Measurements from ENCODE around the gene NUDT14.
A peak's percentile ranks its signal among the peaks of the same experiment; 100 is the strongest.

The NUDT14 gene

DNA sequence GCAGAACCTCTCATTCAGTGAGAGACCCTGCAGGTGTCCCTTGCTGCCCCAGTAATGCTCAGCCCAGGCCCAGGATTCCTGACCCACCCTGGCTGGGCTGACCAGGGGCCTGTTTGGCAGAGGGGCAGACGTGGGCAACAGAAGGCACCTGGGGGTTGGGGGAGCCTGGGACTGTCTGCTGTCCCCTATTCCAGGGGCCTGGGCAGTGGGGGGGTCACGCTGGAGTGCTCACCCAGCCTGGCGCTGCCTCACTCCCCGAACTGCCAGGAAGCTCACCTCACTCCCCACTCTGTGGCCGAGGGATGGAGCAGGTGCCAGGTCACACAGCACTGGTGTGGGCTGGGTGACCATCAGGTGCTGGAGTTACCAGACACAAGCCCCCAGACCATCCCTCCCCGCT, 22.6 kb upstream of the NUDT14 start:
- H3K27ac ChIP-seq = peak overlapping the region; percentile 48
- TF ChIP-seq, protein P1, sequence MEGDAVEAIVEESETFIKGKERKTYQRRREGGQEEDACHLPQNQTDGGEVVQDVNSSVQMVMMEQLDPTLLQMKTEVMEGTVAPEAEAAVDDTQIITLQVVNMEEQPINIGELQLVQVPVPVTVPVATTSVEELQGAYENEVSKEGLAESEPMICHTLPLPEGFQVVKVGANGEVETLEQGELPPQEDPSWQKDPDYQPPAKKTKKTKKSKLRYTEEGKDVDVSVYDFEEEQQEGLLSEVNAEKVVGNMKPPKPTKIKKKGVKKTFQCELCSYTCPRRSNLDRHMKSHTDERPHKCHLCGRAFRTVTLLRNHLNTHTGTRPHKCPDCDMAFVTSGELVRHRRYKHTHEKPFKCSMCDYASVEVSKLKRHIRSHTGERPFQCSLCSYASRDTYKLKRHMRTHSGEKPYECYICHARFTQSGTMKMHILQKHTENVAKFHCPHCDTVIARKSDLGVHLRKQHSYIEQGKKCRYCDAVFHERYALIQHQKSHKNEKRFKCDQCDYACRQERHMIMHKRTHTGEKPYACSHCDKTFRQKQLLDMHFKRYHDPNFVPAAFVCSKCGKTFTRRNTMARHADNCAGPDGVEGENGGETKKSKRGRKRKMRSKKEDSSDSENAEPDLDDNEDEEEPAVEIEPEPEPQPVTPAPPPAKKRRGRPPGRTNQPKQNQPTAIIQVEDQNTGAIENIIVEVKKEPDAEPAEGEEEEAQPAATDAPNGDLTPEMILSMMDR (IDR thresholded peaks at IDR 0.05) = no peak
- no peak for TF ChIP-seq ZFX (IDR thresholded peaks at IDR 0.05; ENCODE audit: borderline replicate concordance)

DNA sequence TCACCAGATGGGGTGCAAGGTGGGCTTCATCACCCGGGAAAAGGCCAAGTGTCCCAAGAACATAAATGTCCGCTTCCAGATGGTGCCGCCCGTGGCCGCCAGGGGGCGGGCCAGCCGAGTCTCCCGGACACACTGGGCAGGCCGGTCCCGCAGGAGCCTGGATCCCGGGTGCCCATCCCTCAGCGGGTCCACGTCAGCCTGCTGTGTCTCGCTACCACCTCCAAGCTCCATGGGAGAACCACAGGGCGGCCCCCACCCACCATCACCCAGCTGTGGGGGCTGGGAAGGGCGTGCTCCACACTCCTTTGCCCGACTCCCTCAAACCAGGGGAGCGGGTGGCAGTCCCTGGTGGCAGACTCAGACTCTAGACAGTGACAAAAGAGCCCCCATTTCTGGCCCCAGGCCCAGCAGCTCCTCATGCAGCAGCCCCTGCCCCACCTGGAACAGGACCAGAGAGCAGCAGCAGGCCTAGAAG, 22.0 kb upstream of the NUDT14 start:
- TF ChIP-seq ZFX (IDR thresholded peaks at IDR 0.05; ENCODE audit: borderline replicate concordance) = no peak
- TF ChIP-seq, protein P1 (IDR thresholded peaks at IDR 0.05) = peak; percentile 96

DNA sequence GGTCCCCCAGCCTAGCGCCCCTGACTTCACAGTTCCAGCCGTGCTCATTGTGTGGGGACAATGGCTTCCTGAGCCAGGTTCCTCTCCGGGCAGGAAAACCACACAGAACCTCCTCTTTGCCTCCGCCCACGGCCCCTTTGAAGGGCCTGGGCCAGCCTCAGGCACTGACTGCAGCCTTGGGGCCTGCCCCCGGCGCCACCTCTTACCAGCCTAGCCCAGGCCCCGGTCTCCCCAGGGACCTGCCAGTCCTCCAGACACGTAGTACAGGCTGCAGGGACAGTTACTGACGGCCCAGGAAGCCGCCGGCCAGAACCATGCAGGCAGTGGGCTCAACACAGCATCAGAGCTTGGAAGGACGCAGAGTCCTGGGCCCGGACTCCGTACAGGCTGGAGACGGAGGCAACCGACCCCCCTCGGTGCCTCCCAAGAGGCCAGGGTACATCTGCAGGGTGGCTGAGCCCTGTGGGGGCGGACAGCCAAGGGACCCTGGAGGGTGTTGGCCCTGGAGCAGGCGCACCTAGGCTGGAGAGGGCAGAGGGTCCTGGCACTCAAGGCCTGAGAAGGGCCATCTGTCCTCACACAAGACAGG, 20.9 kb upstream of the NUDT14 start:
- TF ChIP-seq ZFX (IDR thresholded peaks at IDR 0.05; ENCODE audit: borderline replicate concordance) = no peak
- TF ChIP-seq, protein P1 (IDR thresholded peaks at IDR 0.05) = no peak
- H3K27ac ChIP-seq = no peak overlapping the region

More for the DNA sequence above, 22.0 kb upstream of the NUDT14 start:
- no peak overlapping the region for H3K27ac ChIP-seq

DNA sequence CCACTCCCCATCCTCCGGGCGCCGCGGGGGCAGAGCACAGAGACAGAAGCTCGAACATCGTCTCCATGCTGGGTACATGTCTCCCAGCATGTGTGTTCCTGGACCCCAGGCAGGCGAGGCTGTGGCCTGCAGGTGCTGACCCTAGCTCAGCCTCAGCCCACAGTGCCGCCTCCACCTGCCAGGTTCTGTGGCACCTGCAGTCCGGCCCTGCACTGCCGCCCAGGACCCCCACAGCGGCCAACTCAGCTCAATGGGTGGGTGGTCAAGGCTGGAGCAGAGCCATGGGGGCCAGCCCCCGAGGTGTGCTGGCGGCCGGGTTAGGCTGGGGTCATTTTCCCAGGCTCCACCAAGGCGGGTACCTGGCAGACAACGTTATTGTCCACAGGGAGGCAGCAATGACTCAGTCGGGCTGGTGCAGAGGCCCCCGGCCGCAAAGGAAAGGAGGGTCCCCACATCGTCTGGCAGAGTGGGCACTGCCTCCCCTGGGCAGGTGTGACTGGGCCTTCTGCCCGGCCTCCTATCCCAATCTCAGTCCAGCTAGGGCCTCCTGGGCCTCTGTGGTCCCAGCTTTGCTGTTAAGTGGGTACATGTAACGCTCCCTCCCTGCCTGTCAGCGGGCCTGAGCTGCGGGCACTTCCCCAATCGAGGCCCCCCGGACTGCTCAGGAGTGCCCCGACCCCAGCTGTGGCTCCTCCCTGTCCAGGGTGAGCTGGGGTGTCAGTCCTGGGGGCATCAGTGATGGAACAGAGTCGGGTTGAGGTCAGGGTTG, 20.2 kb upstream of the NUDT14 start:
- H3K27ac ChIP-seq = no peak overlapping the region
- TF ChIP-seq ZFX (IDR thresholded peaks at IDR 0.05; ENCODE audit: borderline replicate concordance) = no peak
- TF ChIP-seq, protein P1 (IDR thresholded peaks at IDR 0.05) = peak; percentile 24; the same call in 1 of the 2 replicates

DNA sequence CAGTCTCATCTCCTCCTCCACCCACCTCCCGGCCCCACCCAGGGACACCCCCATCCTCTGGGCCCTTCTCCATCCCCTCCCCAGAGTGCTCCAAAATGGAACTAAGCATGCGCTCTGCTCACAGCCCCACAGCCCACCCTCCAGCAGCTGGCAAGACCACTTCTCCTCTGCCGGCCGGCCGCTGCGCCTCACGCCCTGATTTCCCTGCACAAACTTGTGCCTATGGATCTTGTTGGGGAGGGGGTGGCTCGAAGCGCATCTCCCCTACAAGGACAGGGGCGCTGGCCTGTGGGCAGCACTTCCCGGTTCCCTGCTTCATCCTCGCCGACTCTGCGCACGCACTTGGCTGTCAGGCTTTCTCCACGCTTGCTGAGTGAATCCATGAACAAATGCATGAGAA, 19.5 kb upstream of the NUDT14 start:
- TF ChIP-seq, protein P1 (IDR thresholded peaks at IDR 0.05) = no peak
- no peak for TF ChIP-seq ZFX (IDR thresholded peaks at IDR 0.05; ENCODE audit: borderline replicate concordance)

DNA sequence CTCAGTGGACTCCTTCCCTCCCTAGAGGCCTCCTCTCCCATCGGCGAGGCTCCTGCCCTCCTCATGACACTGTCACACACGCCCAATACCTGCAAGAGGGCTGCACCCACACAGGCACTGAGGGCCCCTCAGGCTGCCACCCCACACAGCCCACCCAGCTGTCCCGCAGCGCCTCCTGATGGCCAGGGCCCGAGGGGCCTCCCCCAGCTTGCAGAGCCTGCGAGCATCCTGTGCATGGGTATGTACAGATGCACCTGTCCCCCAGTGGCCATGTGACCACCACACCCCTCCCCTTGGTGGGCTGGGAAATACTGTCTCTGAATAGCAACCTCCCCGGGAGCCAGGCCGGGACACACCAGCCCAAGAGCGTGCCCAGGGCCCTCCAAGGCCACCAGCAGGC, 19.0 kb upstream of the NUDT14 start:
- TF ChIP-seq, protein P1 (IDR thresholded peaks at IDR 0.05) = peak; percentile 26
- no peak for TF ChIP-seq ZFX (IDR thresholded peaks at IDR 0.05; ENCODE audit: borderline replicate concordance)
- no peak overlapping the region for H3K27ac ChIP-seq

More for the DNA sequence above, 19.5 kb upstream of the NUDT14 start:
- H3K27ac ChIP-seq = no peak overlapping the region

DNA sequence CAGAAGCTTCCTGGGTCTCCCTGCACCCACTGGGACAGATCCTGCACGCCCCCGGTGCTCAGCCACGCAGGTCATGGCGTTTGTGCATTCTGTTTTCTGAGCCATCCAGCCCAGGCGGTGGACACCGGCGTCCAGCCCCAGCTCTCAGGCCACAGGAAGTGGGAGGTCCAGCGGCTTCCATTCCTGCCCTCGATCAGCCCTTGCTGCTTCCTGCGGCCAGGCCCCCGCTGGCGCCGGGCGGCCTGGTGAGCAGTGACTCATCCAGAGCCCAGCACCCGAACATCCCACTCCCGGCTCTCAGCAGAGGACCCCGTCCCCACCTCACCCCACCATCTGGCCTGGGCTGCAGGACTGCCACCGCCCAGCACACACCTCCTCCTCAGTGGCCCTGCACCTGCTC, 18.0 kb upstream of the NUDT14 start:
- TF ChIP-seq ZFX (IDR thresholded peaks at IDR 0.05; ENCODE audit: borderline replicate concordance) = no peak
- TF ChIP-seq, protein P1 (IDR thresholded peaks at IDR 0.05) = no peak
- H3K27ac ChIP-seq = no peak overlapping the region

Data from 22Rv1 (cell line).